Kidney capillary endothelial cell (primary cell): ENCODE measurements around the gene FMN1.

Experiments
- DNase-seq: peaks from one replicate; pipeline ENCODE4 v3.0.0-alpha.2; 2018; ENCODE audit warnings: low spot score

FMN1 gene

DNA sequence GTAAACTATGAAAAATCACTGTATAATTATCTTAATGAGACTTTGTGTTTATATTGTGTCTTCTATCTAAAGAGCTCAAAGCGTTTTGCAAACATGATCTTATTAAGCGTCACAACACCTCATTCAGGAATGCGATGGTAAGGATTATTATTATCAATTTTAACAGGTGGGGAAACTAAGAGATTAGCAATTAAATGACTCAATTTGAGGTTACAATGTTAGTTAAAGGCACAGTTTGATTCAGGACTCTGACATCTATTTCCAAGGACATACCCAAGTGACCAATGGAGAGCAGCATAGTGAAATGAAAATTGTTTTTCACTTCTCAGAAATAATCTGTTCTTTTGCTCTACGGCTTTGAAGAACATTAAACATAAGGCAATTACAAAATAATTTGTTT, 74.6 kb downstream of the FMN1 start:
- DNase-seq: no peak

DNA sequence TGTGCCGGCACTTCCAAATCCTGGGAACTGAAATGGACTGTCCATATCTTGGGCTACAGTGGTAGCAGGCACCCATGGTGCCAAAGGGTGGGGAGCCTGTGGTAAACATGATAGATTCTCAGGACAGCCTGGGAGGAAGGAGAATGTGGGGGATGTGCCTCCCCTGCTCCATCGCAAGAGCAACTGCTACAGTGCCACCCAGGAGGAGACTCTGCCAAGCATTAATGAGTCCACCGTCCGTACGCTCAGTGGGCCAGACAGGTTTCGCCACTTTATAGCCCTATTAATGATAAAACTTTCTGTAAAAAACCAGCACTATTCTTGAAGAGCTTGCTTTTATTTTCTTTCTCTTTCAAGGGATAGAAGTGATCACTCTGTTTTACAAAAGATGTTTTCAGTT, 75.2 kb downstream of the FMN1 start:
- no peak for DNase-seq

GRCh38 chr15:33116198-33116597, 78.3 kb downstream of the FMN1 start:
- no peak for DNase-seq

DNA sequence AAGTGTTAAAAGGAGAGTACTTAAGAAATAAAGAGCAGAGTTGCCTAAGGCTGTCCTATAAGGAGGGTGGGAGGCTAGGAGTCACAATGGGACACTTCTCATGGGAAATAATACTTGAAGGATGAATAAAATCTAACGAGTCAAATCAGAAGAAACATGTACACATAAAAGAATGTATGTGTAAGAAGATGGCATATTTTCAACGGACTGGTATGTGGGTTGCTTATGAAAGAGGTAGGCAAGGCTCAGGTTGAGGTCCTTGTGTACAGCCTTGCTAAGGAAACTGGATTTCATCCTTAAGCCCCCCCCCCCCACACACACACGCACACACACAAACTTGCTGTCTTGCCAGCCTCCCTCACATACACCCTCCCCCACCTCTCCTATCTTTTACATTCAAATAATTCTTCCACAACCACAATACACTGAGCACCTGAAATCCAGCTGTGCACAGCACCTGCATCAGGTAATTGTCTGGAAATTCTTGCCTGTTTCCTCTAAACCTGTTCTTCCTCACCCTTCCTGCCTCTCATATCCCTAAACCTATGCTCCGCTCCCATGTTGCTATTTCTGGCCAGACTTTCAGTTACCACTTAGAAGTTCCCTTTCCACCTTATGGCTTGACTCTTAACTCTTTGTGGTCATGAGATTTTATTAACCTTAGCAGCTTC, 79.2 kb downstream of the FMN1 start:
- DNase-seq: no peak

- no peak for DNase-seq
These were observed 80.2 kb downstream of the FMN1 start for GRCh38 chr15:33114374-33114717.

GRCh38 chr15:33113666-33114373, 80.7 kb downstream of the FMN1 start:
- no peak for DNase-seq

GRCh38 chr15:33112541-33113105, 81.9 kb downstream of the FMN1 start:
- DNase-seq: no peak

- no peak for DNase-seq
These were observed 83.5 kb downstream of the FMN1 start for GRCh38 chr15:33111041-33111451.

- no peak for DNase-seq
These were observed 85.2 kb downstream of the FMN1 start for GRCh38 chr15:33109345-33109744.

GRCh38 chr15:33108518-33108917, 86.0 kb downstream of the FMN1 start:
- no peak for DNase-seq

DNA sequence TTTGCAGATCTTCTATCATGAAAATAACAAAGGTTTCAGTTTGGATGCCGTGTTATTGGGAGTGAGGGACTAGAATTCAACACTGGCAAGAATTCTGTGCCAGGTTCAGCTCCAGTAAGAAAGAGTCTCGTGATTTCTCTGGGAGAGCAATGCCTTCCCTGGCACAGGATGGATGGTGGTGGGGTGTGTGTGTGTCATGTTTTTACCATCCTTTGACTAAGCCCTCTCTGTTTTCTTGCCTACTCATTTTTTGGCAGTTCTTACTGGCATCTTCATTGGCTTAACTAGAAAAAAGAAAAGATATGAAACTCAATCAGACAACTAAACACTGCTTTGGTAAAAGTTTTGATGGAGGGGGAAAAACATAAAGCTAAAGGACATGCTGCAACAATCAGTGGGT, 86.6 kb downstream of the FMN1 start:
- DNase-seq: no peak

- no peak for DNase-seq
These were observed 90.3 kb downstream of the FMN1 start for GRCh38 chr15:33104212-33104611.

DNA sequence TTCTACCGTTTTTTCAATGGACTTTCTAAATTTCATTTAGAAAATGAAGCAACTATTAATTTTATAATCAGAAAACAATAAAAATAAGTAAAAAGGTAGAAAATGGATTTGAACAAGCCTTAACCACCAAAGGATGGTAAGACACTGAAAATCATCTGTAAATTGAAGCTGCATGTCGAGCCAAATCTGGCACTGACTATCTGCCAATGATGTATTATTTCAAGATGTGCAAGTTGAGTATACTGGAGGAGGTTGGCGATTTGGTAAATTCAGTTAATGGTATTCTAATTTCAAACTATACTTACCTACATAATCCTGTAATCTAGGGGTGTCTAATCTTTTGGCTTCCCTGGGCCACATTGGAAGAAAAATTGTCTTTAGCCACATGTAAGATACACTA, 93.5 kb downstream of the FMN1 start:
- no peak for DNase-seq

DNA sequence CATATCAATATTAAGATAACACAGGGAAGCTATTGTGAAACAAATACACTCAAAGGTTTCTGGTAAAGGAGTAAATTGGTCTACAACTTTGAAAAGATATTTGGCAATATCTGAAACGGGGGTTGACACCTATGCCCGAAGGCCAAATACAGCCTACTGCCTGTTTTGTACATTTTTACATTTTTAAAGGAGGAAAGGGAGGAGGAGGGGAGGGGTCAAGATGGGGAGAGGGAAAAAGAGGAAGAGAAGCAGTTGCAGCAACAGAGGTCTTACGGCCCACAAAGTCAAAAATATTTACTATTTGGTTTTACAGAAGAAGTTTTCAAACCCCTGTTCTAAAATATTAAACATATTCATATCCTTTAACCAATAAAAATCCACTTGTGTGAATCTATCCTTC, 94.2 kb downstream of the FMN1 start:
- DNase-seq: no peak

- no peak for DNase-seq
These were observed 94.8 kb downstream of the FMN1 start for GRCh38 chr15:33099739-33100138.

DNA sequence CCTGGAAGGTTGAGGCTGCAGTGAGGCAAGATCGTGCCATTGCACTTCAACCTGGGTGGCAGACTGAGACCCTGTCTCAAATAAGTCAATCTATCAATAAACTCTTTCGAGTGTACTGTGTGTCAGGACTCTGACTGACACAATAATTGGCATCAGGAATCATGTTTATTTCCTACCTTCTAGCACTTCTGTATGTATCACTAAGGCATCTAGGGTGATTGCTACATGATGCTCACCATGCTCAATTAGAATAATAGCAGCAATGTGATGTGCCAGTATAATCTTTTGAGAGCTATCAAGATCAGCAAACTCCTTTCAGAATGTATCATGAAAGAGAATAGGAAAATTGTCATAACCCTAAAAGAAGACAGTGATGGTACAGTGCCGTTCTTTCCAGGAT, 95.3 kb downstream of the FMN1 start:
- no peak for DNase-seq

- peak; percentile 74 for DNase-seq
These were observed 96.1 kb downstream of the FMN1 start for GRCh38 chr15:33098094-33099058.

DNA sequence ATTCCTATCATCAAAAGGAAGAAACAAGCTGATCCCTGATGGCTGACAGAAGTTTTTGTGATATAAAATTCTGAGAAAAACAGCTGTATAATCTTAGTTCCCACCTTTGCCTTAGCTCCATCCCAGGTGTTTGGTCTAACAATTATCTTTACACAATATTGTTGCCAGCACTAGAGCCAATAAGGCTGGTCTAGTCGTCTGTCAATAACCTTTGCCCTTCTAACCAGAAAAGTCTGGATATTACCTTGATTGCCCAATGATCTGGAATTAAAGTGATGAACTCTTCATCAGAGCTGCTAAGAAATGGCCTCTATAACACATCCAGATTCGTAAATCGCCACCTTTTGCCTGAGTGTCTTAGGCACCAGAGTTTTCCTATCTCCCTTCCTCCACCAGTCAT, 98.4 kb downstream of the FMN1 start:
- DNase-seq: no peak

- no peak for DNase-seq
These were observed 98.9 kb downstream of the FMN1 start for GRCh38 chr15:33095641-33096040.

DNA sequence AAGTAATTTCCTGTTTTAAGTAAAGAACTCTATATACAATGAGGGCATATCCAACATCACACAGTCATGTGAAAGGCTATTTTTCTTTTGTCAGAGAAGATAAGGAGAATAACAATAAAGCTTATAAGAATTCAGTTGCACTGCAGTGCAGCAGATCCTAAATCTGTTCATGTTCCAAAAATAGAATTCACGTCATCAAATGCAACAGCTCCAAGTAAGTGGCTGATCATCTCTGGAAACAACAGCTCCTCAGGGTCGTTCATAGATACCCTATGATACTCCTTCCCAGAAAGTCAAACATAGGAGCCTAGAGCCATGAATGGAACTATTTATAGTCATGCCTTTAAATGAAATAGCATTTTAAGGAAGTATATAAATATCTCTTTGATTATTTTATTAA, 100.2 kb downstream of the FMN1 start:
- DNase-seq: peak; percentile 23

DNA sequence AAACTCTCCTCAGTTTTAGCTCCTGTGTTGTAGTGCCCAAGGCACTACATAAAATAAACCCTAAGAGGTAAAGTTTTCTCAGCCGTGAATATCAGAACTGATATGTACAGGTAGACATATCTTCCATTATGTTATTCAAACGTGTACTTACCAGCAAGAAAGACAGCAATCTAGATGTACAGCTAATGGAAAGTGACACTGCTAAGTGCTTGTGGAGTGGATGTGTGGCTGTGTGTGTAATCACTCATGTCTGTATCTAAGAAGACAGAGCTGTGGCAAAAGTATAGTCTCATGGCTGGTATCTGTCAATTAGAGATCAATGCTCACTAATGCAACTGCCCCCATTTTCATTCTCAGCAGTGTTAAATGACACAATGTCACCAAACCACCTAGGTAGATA, 101.3 kb downstream of the FMN1 start:
- DNase-seq: no peak

- DNase-seq: no peak
These were observed 102.4 kb downstream of the FMN1 start for GRCh38 chr15:33091983-33092693.
